ENCODE data around the gene CRTAC1. TPM values are rescaled to one million over a fixed set of nuclear protein-coding genes. Genes with fewer than 3 reads are reported as not detected.

The CRTAC1 gene
- total RNA-seq, 1 donor from 2014 or later: 0.30 TPM

- Histone ChIP-seq H3K27me3 (no peaks in the 10 kb centered on the region), H3F3A (ENCODE audit: low read depth) (no peaks in the 10 kb centered on the region), H3K4me3 (no peak overlapping the region), H3K4me2 (no peak overlapping the region), H3K79me2 (ENCODE audit: low read depth) (no peaks in the 10 kb centered on the region), H3K4me1 (no peaks in the 10 kb centered on the region), H2AFZ (replicated peaks) (no peak overlapping the region), H3K36me3 (no peaks in the 10 kb centered on the region), H4K20me1 (ENCODE audit: low read depth) (no peaks in the 10 kb centered on the region), H3K9ac (no peak overlapping the region), H3K27ac (no peak overlapping the region), H3K9me3 (ENCODE audit: low read depth) (no peaks in the 10 kb centered on the region)
- no peak overlapping the region for H3K4me3 Mint-ChIP-seq
- no peaks in the 10 kb centered on the region for H3K4me1 Mint-ChIP-seq
- TF ChIP-seq EZH2phosphoT487 (IDR thresholded peaks at IDR 0.05) (no peak), CTCF (IDR thresholded peaks at IDR 0.05) (no peak), EZH2 (IDR thresholded peaks at IDR 0.05) (no peak)
- no peak overlapping the region for H3K27ac Mint-ChIP-seq
- DNase-seq (ENCODE audit: low spot score): no peak
- H3K27me3 Mint-ChIP-seq (ENCODE audit: insufficient read depth, low read depth): peaks cover 8% of the 10 kb centered on the region
- H3K9me3 Mint-ChIP-seq: peaks cover 2% of the 10 kb centered on the region
- H3K36me3 Mint-ChIP-seq: no peaks in the 10 kb centered on the region
Observed at GRCh38 chr10:97940534-97940933, 89.9 kb downstream of the CRTAC1 start.

GRCh38 chr10:97939446-97939990 is 90.9 kb downstream of the CRTAC1 start:
- TF ChIP-seq CTCF (IDR thresholded peaks at IDR 0.05): no peak
- TF ChIP-seq EZH2 (IDR thresholded peaks at IDR 0.05): no peak
- no peak for TF ChIP-seq EZH2phosphoT487 (IDR thresholded peaks at IDR 0.05)
- Mint-ChIP-seq H3K27me3 (ENCODE audit: insufficient read depth, low read depth) (peaks cover 4% of the 10 kb centered on the region), H3K4me3 (no peak overlapping the region), H3K36me3 (no peaks in the 10 kb centered on the region), H3K9me3 (peaks cover 2% of the 10 kb centered on the region), H3K4me1 (no peaks in the 10 kb centered on the region), H3K27ac (no peak overlapping the region)
- Histone ChIP-seq H3K27ac (no peak overlapping the region), H3K27me3 (no peaks in the 10 kb centered on the region), H3F3A (ENCODE audit: low read depth) (no peaks in the 10 kb centered on the region), H3K9ac (no peak overlapping the region), H3K9me3 (ENCODE audit: low read depth) (no peaks in the 10 kb centered on the region), H3K79me2 (ENCODE audit: low read depth) (no peaks in the 10 kb centered on the region), H3K4me1 (no peaks in the 10 kb centered on the region), H3K36me3 (no peaks in the 10 kb centered on the region), H3K4me2 (no peak overlapping the region), H2AFZ (replicated peaks) (no peak overlapping the region), H4K20me1 (ENCODE audit: low read depth) (no peaks in the 10 kb centered on the region), H3K4me3 (no peak overlapping the region)
- no peak for DNase-seq (ENCODE audit: low spot score)

- Histone ChIP-seq H3K36me3 (no peaks in the 10 kb centered on the region), H3K9ac (no peak overlapping the region), H3K79me2 (ENCODE audit: low read depth) (no peaks in the 10 kb centered on the region), H3K4me1 (no peaks in the 10 kb centered on the region), H3K4me3 (no peak overlapping the region), H4K20me1 (ENCODE audit: low read depth) (no peaks in the 10 kb centered on the region), H3F3A (ENCODE audit: low read depth) (no peaks in the 10 kb centered on the region), H3K27ac (no peak overlapping the region), H3K9me3 (ENCODE audit: low read depth) (no peaks in the 10 kb centered on the region), H3K27me3 (no peaks in the 10 kb centered on the region), H3K4me2 (no peak overlapping the region), H2AFZ (replicated peaks) (no peak overlapping the region)
- Mint-ChIP-seq H3K27me3 (ENCODE audit: insufficient read depth, low read depth) (peaks cover 7% of the 10 kb centered on the region), H3K4me1 (no peaks in the 10 kb centered on the region), H3K27ac (no peak overlapping the region), H3K9me3 (peaks cover under 1% of the 10 kb centered on the region), H3K36me3 (no peaks in the 10 kb centered on the region), H3K4me3 (no peak overlapping the region)
- TF ChIP-seq EZH2phosphoT487 (IDR thresholded peaks at IDR 0.05) (no peak), EZH2 (IDR thresholded peaks at IDR 0.05) (no peak), CTCF (IDR thresholded peaks at IDR 0.05) (no peak)
- DNase-seq (ENCODE audit: low spot score): no peak
Observed at GRCh38 chr10:97937928-97938327, 92.5 kb downstream of the CRTAC1 start.
